ENCODE results near the gene PIWIL1.

PIWIL1 gene

DNA sequence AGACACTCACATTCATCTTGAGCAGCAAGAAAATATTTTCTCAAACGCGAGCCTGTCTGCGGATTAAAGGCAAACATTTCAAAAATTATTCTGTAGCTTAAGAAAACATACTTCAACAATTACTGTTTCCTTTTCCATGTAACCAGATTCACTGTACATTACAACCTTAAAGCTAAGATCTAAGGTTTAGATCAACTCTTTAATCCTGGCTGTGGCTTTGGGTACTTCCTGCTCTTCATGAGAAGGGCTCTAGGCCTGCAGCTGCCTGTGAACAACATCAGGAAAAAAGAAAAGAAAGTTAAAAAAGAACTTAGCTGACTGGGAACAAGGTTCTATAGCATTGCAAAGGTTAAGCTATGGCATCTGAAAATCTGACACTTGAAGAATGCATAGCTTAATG lies 21.4 kb upstream of the PIWIL1 start:
- Mint-ChIP-seq H3K4me3 (no peak overlapping the region), H3K4me1 (no peaks in the 10 kb centered on the region), H3K27me3 (peaks cover 22% of the 10 kb centered on the region), H3K27ac (ENCODE audit: low read depth) (no peak overlapping the region), H3K36me3 (ENCODE audit: insufficient read depth) (no peaks in the 10 kb centered on the region), H3K9me3 (peaks cover 6% of the 10 kb centered on the region)
- DNase-seq (ENCODE audit: low spot score in 2 of 2): no peak
- ATAC-seq (replicated peaks; ENCODE audit: extremely low read depth, poor library complexity, severe bottlenecking): no peak

GRCh38 chr12:130320536-130320935 lies 17.2 kb upstream of the PIWIL1 start:
- H3K4me1 Mint-ChIP-seq: no peaks in the 10 kb centered on the region
- peaks cover 13% of the 10 kb centered on the region for H3K27me3 Mint-ChIP-seq
- no peaks in the 10 kb centered on the region for H3K36me3 Mint-ChIP-seq (ENCODE audit: insufficient read depth)
- no peak for DNase-seq (ENCODE audit: low spot score in 2 of 2)
- H3K9me3 Mint-ChIP-seq: no peaks in the 10 kb centered on the region
- H3K4me3 Mint-ChIP-seq: no peak overlapping the region
- no peak for ATAC-seq (replicated peaks; ENCODE audit: extremely low read depth, poor library complexity, severe bottlenecking)
- H3K27ac Mint-ChIP-seq (ENCODE audit: low read depth): no peak overlapping the region

GRCh38 chr12:130322263-130322662 lies 15.4 kb upstream of the PIWIL1 start:
- no peak for DNase-seq (ENCODE audit: low spot score in 2 of 2)
- Mint-ChIP-seq H3K9me3 (no peaks in the 10 kb centered on the region), H3K4me3 (no peak overlapping the region), H3K4me1 (no peaks in the 10 kb centered on the region), H3K36me3 (ENCODE audit: insufficient read depth) (no peaks in the 10 kb centered on the region), H3K27ac (ENCODE audit: low read depth) (no peak overlapping the region), H3K27me3 (peaks cover 13% of the 10 kb centered on the region)
- ATAC-seq (replicated peaks; ENCODE audit: extremely low read depth, poor library complexity, severe bottlenecking): no peak

GRCh38 chr12:130330685-130331084 lies 7.0 kb upstream of the PIWIL1 start:
- DNase-seq (ENCODE audit: low spot score in 2 of 2): no peak
- Mint-ChIP-seq H3K4me1 (no peaks in the 10 kb centered on the region), H3K27ac (ENCODE audit: low read depth) (no peak overlapping the region), H3K9me3 (no peaks in the 10 kb centered on the region), H3K4me3 (no peak overlapping the region), H3K36me3 (ENCODE audit: insufficient read depth) (no peaks in the 10 kb centered on the region), H3K27me3 (peaks cover 29% of the 10 kb centered on the region)
- ATAC-seq (replicated peaks; ENCODE audit: extremely low read depth, poor library complexity, severe bottlenecking): no peak

DNA sequence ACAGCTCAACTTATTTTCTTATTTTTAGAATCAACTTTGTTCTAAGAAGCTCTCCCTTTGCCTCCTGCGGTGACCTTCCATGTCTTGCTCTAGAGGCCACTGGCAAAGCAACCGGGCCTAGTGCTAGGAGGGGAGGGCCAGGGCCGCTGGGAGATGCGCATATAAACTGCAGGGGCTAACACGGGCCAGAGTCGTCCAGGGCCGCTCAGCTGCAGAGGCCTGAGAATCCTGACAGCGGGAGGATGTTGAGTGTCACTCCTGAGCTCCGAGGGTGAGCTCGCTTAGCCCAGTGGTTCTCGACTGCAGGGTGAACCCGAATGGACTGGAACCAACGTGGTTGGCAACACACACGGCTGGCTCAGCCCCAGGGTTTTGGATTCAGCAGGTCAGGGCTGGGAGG lies 6.5 kb upstream of the PIWIL1 start:
- ATAC-seq (replicated peaks; ENCODE audit: extremely low read depth, poor library complexity, severe bottlenecking): no peak

GRCh38 chr12:130333341-130333740 lies 4.3 kb upstream of the PIWIL1 start:
- ATAC-seq (replicated peaks; ENCODE audit: extremely low read depth, poor library complexity, severe bottlenecking) (no peak), DNase-seq (ENCODE audit: low spot score in 2 of 2) (no peak)
- Mint-ChIP-seq H3K4me3 (no peak overlapping the region), H3K9me3 (no peaks in the 10 kb centered on the region), H3K27me3 (peaks cover 29% of the 10 kb centered on the region), H3K27ac (ENCODE audit: low read depth) (no peak overlapping the region), H3K36me3 (ENCODE audit: insufficient read depth) (no peaks in the 10 kb centered on the region), H3K4me1 (no peaks in the 10 kb centered on the region)

More for the DNA sequence above, 6.5 kb upstream of the PIWIL1 start:
- Mint-ChIP-seq H3K4me3 (no peak overlapping the region), H3K9me3 (no peaks in the 10 kb centered on the region), H3K27me3 (peaks cover 29% of the 10 kb centered on the region), H3K27ac (ENCODE audit: low read depth) (no peak overlapping the region), H3K36me3 (ENCODE audit: insufficient read depth) (no peaks in the 10 kb centered on the region), H3K4me1 (no peaks in the 10 kb centered on the region)
- no peak for DNase-seq (ENCODE audit: low spot score in 2 of 2)

GRCh38 chr12:130334399-130334798 lies 3.3 kb upstream of the PIWIL1 start:
- no peak for DNase-seq (ENCODE audit: low spot score in 2 of 2)
- Mint-ChIP-seq H3K4me3 (no peak overlapping the region), H3K27me3 (peaks cover 30% of the 10 kb centered on the region), H3K36me3 (ENCODE audit: insufficient read depth) (no peaks in the 10 kb centered on the region), H3K4me1 (no peaks in the 10 kb centered on the region), H3K27ac (ENCODE audit: low read depth) (no peak overlapping the region), H3K9me3 (no peaks in the 10 kb centered on the region)
- no peak for ATAC-seq (replicated peaks; ENCODE audit: extremely low read depth, poor library complexity, severe bottlenecking)

DNA sequence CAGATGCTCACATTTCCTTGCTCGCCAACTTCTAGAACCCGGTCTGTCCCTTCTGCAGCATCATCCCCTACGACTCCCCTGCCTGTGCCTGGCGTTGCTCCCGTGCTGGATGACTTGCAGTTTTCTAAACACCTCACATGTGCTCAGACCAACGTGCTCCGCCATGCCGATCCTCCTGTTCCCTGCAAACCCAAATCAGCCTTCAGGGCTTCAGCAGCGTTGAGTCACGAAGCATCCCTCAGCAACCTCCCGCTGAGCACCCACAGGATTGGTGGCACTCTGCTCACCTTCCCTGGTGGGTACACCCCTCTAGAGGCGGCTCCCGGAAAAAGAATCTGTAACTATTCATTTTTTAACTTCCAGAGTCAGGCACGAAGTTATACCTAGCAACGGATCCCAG lies 2.8 kb upstream of the PIWIL1 start:
- no peak overlapping the region for H3K4me3 Mint-ChIP-seq
- peaks cover 3% of the 10 kb centered on the region for H3K4me1 Mint-ChIP-seq
- DNase-seq (ENCODE audit: low spot score in 2 of 2): no peak
- no peak for ATAC-seq (replicated peaks; ENCODE audit: extremely low read depth, poor library complexity, severe bottlenecking)
- no peak overlapping the region for H3K27ac Mint-ChIP-seq (ENCODE audit: low read depth)
- H3K36me3 Mint-ChIP-seq (ENCODE audit: insufficient read depth): no peaks in the 10 kb centered on the region
- H3K9me3 Mint-ChIP-seq: no peaks in the 10 kb centered on the region
- peaks cover 36% of the 10 kb centered on the region for H3K27me3 Mint-ChIP-seq

DNA sequence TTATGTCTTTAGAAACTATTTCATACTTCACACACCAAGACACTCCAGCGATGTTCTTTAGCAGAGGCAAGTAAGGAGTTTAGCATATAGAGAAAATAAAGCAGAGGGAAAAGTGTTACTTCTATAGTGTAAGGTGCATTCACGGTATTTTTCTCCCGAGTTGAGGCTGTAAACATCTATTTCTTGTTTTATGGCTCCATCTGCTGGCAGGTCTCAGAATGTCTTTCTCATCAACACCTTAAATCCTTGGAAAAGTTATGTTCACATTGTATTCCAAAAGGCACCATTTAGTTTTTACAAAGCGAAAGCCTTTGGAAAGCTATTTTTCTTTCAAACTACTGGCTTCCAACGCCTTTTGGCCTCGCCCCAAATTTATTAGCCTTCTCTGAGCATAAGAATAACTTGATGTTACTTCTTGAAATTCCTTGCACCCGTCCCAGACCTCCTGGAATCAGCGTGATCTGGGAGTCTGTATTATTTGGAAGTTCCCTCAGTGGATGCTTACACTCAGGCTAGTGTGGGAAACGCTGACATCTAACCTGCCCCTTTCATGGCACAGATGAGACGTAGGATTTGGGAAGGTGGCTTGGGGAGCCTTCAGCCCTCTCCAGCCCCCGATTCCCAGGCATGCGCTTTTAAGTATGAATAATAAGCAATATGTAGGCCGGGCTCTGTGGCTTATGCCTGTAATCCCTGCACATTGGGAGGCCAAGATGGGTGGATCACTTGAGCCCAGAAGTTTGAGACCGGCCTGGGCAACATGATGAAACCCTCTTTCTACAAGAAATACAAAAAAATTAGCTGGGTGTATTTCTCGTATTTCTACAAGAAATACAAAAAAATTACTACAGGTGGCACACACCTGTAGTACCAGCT lies 1.9 kb upstream of the PIWIL1 start:
- H3K4me1 Mint-ChIP-seq: peaks cover 5% of the 10 kb centered on the region
- H3K27me3 Mint-ChIP-seq: peaks cover 41% of the 10 kb centered on the region
- DNase-seq (ENCODE audit: low spot score in 2 of 2) (no peak), ATAC-seq (replicated peaks; ENCODE audit: extremely low read depth, poor library complexity, severe bottlenecking) (no peak)
- no peaks in the 10 kb centered on the region for H3K36me3 Mint-ChIP-seq (ENCODE audit: insufficient read depth)
- H3K27ac Mint-ChIP-seq (ENCODE audit: low read depth): no peak overlapping the region
- no peaks in the 10 kb centered on the region for H3K9me3 Mint-ChIP-seq
- no peak overlapping the region for H3K4me3 Mint-ChIP-seq

- Mint-ChIP-seq H3K9me3 (no peaks in the 10 kb centered on the region), H3K36me3 (ENCODE audit: insufficient read depth) (no peaks in the 10 kb centered on the region), H3K4me3 (no peak overlapping the region)
Measured at GRCh38 chr12:130336723-130337487, 782 bp upstream of the PIWIL1 start.

DNA sequence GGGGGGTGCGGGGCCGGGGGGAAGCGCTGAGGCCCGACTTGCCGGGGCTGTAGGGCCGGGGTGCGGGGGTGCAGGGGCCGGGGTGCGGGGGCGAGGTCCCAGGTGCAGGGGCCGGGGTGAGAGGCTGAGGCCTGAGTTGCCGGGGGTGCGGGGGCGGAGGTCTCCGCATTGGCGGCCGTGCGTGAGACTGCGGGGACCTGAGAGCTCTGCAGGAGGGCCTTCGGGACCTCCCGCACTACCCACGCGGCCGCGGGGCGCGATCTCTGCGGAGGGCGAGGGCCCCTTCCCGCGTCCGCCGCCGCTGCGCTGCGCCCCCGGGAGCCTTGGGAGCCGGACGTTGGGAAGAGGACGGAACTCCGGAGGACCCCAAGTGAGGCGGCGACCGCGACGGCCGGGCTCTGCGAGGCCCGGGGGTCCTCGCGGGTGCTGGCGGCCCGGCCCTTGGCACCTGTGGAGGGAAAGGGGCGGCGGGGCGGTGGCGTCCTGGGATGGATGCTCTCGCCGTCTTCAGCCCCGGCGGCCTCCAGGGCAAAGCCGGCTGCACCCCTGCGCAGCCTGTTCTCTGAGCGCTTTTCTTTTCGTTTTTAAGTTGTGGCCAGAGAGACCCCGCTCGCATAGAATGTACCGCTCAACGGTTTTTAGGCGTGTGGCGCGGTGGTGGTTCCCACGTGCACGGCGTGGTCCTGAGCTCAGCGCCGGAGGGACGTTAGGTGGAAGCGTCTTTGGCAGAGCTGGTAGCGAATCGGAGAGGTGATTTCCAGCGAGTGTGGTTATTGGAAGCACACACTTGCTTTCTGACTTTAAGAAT lies 1.3 kb downstream of the PIWIL1 start:
- Mint-ChIP-seq H3K27me3 (peaks cover 22% of the 10 kb centered on the region), H3K27ac (ENCODE audit: low read depth) (no peak overlapping the region), H3K9me3 (no peaks in the 10 kb centered on the region), H3K36me3 (ENCODE audit: insufficient read depth) (no peaks in the 10 kb centered on the region), H3K4me1 (peaks cover 5% of the 10 kb centered on the region), H3K4me3 (no peak overlapping the region)
- ATAC-seq (replicated peaks; ENCODE audit: extremely low read depth, poor library complexity, severe bottlenecking) (no peak), DNase-seq (ENCODE audit: low spot score in 2 of 2) (no peak)

More at GRCh38 chr12:130336723-130337487, 782 bp upstream of the PIWIL1 start:
- H3K4me1 Mint-ChIP-seq: peaks cover 5% of the 10 kb centered on the region
- H3K27ac Mint-ChIP-seq (ENCODE audit: low read depth): no peak overlapping the region
- H3K27me3 Mint-ChIP-seq: peaks cover 41% of the 10 kb centered on the region
- no peak for DNase-seq (ENCODE audit: low spot score in 2 of 2)
- ATAC-seq (replicated peaks; ENCODE audit: extremely low read depth, poor library complexity, severe bottlenecking): no peak

- Mint-ChIP-seq H3K4me3 (no peak overlapping the region), H3K4me1 (peaks cover 5% of the 10 kb centered on the region)
Measured at GRCh38 chr12:130339951-130340350, 2.3 kb downstream of the PIWIL1 start.

More at GRCh38 chr12:130339951-130340350, 2.3 kb downstream of the PIWIL1 start:
- H3K36me3 Mint-ChIP-seq (ENCODE audit: insufficient read depth): no peaks in the 10 kb centered on the region
- no peaks in the 10 kb centered on the region for H3K9me3 Mint-ChIP-seq
- no peak overlapping the region for H3K27ac Mint-ChIP-seq (ENCODE audit: low read depth)
- ATAC-seq (replicated peaks; ENCODE audit: extremely low read depth, poor library complexity, severe bottlenecking): no peak
- peaks cover 18% of the 10 kb centered on the region for H3K27me3 Mint-ChIP-seq
- no peak for DNase-seq (ENCODE audit: low spot score in 2 of 2)

All from central memory CD8-positive, alpha-beta T cell (primary cell).